GM18505 (cell line): ENCODE results near the gene RGS8.

Experiments
- ATAC-seq: cut with Tn5 transposase; IDR thresholded peaks from one replicate; pipeline ENCODE4 v1.9.1; 2021; ENCODE audit not compliant: unreplicated experiment
- POLR2A ChIP-seq: IDR thresholded peaks from 4 replicates; pipeline ENCODE4 v1.6.1; 2011; ENCODE audit warnings: borderline replicate concordance; ENCODE audit not compliant: insufficient read depth, insufficient read length; ENCODE audit errors: extremely low read depth

RGS8 gene

GRCh38 chr1:182687361-182687760, 3.0 kb upstream of the RGS8 start:
- TF ChIP-seq POLR2A: no peak
- ATAC-seq: no peak

- TF ChIP-seq POLR2A: no peak
- no peak for ATAC-seq
Observed at GRCh38 chr1:182686446-182686845, 2.1 kb upstream of the RGS8 start.

- ATAC-seq: no peak
- TF ChIP-seq POLR2A: no peak
Observed at GRCh38 chr1:182685215-182685614, 828 bp upstream of the RGS8 start.

GRCh38 chr1:182682898-182683501, 1.4 kb downstream of the RGS8 start:
- no peak for ATAC-seq
- TF ChIP-seq POLR2A: no peak

- TF ChIP-seq POLR2A: no peak
- no peak for ATAC-seq
Observed at GRCh38 chr1:182682406-182682805, 2.0 kb downstream of the RGS8 start.

GRCh38 chr1:182681568-182681912, 2.8 kb downstream of the RGS8 start:
- no peak for TF ChIP-seq POLR2A
- no peak for ATAC-seq

GRCh38 chr1:182680901-182681567, 3.4 kb downstream of the RGS8 start:
- TF ChIP-seq POLR2A: no peak
- no peak for ATAC-seq

GRCh38 chr1:182680408-182680807, 4.0 kb downstream of the RGS8 start:
- TF ChIP-seq POLR2A: no peak
- no peak for ATAC-seq

- TF ChIP-seq POLR2A: no peak
- ATAC-seq: no peak
Observed at GRCh38 chr1:182679684-182680083, 4.7 kb downstream of the RGS8 start.

GRCh38 chr1:182677397-182678098, 6.8 kb downstream of the RGS8 start:
- ATAC-seq: peak; percentile 88
- no peak for TF ChIP-seq POLR2A

GRCh38 chr1:182676274-182676673, 8.1 kb downstream of the RGS8 start:
- TF ChIP-seq POLR2A: no peak
- no peak for ATAC-seq

GRCh38 chr1:182674346-182675246, 9.8 kb downstream of the RGS8 start:
- no peak for TF ChIP-seq POLR2A
- no peak for ATAC-seq

GRCh38 chr1:182672487-182672836, 11.9 kb downstream of the RGS8 start:
- no peak for TF ChIP-seq POLR2A
- no peak for ATAC-seq

- no peak for ATAC-seq
- TF ChIP-seq POLR2A: no peak
Observed at GRCh38 chr1:182671750-182672486, 12.5 kb downstream of the RGS8 start.
